ENCODE measurements around the gene GATA5. TPM values are rescaled to one million over a fixed set of nuclear protein-coding genes. Genes with fewer than 3 reads are reported as not detected.
A peak's percentile ranks its signal among the peaks of the same experiment; 100 is the strongest.

Gene GATA5
- total RNA-seq, 1 experiment from 2014 or later, result 0.96 TPM

DNA sequence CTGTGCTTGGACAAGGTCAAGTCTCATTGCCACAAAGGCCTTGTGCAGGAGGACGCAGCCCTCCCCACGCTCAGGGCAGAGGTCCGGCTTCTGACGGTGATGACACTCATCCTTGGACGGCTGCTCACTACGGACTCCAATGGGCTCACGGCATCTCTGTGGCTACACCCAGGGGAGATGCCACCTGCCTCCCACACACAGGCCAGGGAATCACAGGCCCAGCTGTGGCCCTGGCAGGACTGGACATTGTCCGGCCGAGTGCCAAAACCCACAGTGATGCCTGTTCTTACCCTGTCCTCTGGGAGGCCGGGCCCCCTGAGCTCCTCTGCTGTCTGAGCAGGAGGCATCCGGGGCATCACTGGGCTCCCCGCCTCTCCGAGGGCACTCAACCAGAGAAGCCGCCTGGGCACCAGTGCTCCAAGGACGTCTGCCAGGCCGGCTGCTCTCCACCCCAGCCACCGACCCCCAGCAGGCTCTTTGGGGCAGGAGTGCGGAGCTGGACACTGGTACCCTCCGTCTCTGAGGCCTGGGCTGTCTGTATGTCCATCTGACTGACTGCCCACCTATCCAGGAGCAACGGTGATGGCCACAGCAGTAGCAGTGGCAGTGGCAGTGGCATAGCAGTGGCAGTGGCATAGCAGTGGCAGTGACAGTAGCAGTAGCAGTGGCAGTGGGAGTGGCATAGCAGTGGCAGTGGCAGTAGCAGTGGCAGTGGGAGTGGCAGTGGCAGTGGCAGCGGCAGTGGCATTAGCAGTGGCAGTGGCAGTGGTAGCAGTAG is 50.3 kb downstream of the GATA5 start:
- no peak overlapping the region for H3K27ac ChIP-seq
- peaks cover 26% of the 10 kb centered on the region; the same call in 1 of the 2 replicates for H3F3A ChIP-seq (ENCODE audit: insufficient read depth, low read depth)
- TF ChIP-seq, protein P1, sequence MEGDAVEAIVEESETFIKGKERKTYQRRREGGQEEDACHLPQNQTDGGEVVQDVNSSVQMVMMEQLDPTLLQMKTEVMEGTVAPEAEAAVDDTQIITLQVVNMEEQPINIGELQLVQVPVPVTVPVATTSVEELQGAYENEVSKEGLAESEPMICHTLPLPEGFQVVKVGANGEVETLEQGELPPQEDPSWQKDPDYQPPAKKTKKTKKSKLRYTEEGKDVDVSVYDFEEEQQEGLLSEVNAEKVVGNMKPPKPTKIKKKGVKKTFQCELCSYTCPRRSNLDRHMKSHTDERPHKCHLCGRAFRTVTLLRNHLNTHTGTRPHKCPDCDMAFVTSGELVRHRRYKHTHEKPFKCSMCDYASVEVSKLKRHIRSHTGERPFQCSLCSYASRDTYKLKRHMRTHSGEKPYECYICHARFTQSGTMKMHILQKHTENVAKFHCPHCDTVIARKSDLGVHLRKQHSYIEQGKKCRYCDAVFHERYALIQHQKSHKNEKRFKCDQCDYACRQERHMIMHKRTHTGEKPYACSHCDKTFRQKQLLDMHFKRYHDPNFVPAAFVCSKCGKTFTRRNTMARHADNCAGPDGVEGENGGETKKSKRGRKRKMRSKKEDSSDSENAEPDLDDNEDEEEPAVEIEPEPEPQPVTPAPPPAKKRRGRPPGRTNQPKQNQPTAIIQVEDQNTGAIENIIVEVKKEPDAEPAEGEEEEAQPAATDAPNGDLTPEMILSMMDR (conservative IDR thresholded peaks at IDR 0.05), result no peak
- no peak overlapping the region for H3K4me2 ChIP-seq
- no peaks in the 10 kb centered on the region for H3K9me3 ChIP-seq (ENCODE audit: insufficient read depth, low read depth)
- peaks cover 42% of the 10 kb centered on the region for H3K4me1 ChIP-seq (replicated peaks; ENCODE audit: insufficient read depth)
- H3K9me2 ChIP-seq (ENCODE audit: insufficient read depth), result no peaks in the 10 kb centered on the region
- H3K27me3 ChIP-seq (ENCODE audit: insufficient read depth, low read depth), result no peaks in the 10 kb centered on the region
- H3K4me3 ChIP-seq, result no peak overlapping the region
- ChIA-PET POLR2A (ENCODE audit: unreplicated experiment) (interaction anchor here (0.5 kb wide), 1 partner anchor 612 kb away, joined by 4 read pairs; no protein-coding TSS in a partner anchor), CTCF (interaction anchor here (0.5 to 0.7 kb wide), 3 partner anchors 26 to 197 kb away, joined by 3 read pairs; no protein-coding TSS in a partner anchor)
- 0 out of 2 replicates have a peak, but pooled peaks cover 3% of the 10 kb centered on the region for H4K20me1 ChIP-seq (ENCODE audit: insufficient read depth)
- H3K36me3 ChIP-seq (ENCODE audit: low read depth), result no peaks in the 10 kb centered on the region
- no peaks in the 10 kb centered on the region; the same call in 1 of the 2 replicates for H3K79me2 ChIP-seq (ENCODE audit: low read depth)
- intact Hi-C loops (cut with micrococcal nuclease; ENCODE audit: unreplicated experiment), result loop anchor here (5.0 kb wide), 2 partner anchors 197 to 367 kb away; no protein-coding TSS in a partner anchor
- no TSS peak for BruUV-seq (replicated peaks)
- DNase-seq, result no peak
- no peak overlapping the region for H2AFZ ChIP-seq

DNA sequence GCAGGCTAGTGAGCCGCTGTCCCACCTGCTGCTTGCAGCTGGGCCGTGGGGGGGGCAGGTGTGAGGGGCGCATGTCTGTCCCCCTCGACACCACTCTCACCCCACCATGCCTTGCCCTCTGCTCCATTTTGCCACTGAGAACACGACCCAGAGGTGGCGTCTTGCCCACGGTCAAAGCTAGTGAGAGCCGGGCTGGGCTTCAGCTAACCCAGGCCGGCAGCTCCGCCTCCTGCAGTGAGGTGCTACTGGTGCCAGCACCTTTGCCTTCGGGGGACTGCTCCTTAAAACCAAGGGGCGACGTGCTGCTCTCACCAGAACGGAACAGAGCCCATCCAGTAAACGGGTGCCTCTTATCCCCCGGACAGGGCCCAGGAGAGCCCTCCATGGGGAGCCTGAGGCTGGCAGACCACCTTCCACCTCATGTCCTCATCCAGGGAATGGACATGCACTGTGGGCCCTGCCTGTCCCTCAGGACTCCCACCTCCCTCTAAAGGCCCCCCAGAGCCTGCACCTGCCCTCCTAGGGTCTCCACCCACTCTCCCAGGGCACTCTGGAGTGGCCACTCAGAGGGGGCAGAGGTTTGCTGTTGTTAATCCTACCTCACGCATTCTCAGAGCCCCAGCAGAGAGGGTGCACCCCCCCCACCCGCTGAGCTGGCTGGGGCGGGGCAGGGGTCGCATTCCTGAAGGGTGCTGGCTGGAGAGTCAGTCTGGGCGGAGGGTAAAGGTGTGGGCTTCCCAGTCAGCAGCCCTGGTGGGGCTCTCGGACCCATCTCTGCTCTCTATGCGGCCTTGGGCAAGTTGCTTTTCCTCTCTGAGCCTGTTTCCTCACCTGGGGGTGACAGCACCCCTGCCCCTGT is 51.3 kb downstream of the GATA5 start:
- peaks cover 28% of the 10 kb centered on the region; the same call in 1 of the 2 replicates for H3F3A ChIP-seq (ENCODE audit: insufficient read depth, low read depth)
- TF ChIP-seq EZH2 (IDR thresholded peaks at IDR 0.05; ENCODE audit: low read depth), result no peak
- TF ChIP-seq, protein P1 (conservative IDR thresholded peaks at IDR 0.05), result no peak
- no peaks in the 10 kb centered on the region for H3K36me3 ChIP-seq (ENCODE audit: low read depth)
- peak in 1 of 2 experiments; percentile 35 for DNase-seq
- H3K9me3 ChIP-seq (ENCODE audit: insufficient read depth, low read depth), result no peaks in the 10 kb centered on the region
- H3K4me2 ChIP-seq, result peak overlapping the region; percentile 35
- ChIA-PET CTCF (interaction anchor here (0.5 to 0.7 kb wide), 3 partner anchors 25 to 198 kb away, joined by 3 read pairs; no protein-coding TSS in a partner anchor), POLR2A (ENCODE audit: unreplicated experiment) (interaction anchor here (0.6 kb wide), 1 partner anchor 115 kb away, joined by 4 read pairs; no protein-coding TSS in a partner anchor)
- H3K9me2 ChIP-seq (ENCODE audit: insufficient read depth), result no peaks in the 10 kb centered on the region
- H3K27ac ChIP-seq, result no peak overlapping the region
- H3K4me1 ChIP-seq (replicated peaks; ENCODE audit: insufficient read depth), result peaks cover 42% of the 10 kb centered on the region
- H3K79me2 ChIP-seq (ENCODE audit: low read depth), result no peaks in the 10 kb centered on the region; the same call in 1 of the 2 replicates
- intact Hi-C loops (cut with micrococcal nuclease; ENCODE audit: unreplicated experiment), result loop anchor here (5.0 kb wide), 2 partner anchors 198 to 368 kb away; no protein-coding TSS in a partner anchor
- 0 out of 2 replicates have a peak, but pooled peaks cover 3% of the 10 kb centered on the region for H4K20me1 ChIP-seq (ENCODE audit: insufficient read depth)
- H3K27me3 ChIP-seq (ENCODE audit: insufficient read depth, low read depth), result no peaks in the 10 kb centered on the region
- no TSS peak for BruUV-seq (replicated peaks)
- no peak overlapping the region for H2AFZ ChIP-seq
- H3K4me3 ChIP-seq, result no peak overlapping the region

DNA sequence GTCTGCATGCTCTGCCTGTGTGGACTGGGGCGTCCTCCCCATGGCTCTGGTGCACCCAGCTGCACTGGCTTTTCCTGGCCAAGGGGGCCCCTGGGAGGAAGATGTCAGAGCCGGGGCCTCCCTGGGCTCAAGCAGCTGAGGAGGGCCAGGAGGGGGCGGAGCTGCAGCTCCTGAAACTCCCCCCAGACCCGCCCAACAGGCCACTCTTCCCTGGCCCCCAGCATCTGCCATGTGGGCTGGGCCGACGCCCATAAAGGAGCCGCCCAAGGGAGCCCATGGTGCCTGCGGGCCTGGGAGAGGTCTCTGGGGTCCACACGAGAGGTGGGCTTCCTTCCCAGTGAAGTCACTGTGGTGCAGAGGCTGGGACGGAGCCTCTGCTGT is 52.5 kb downstream of the GATA5 start:
- ChIA-PET CTCF (interaction anchor here (0.6 kb wide), 1 partner anchor 100 kb away, joined by 14 read pairs; no protein-coding TSS in a partner anchor), POLR2A (ENCODE audit: unreplicated experiment) (no interaction called here)
- no peak overlapping the region for H3K4me2 ChIP-seq
- H3K4me3 ChIP-seq, result no peak overlapping the region
- no peaks in the 10 kb centered on the region for H3K27me3 ChIP-seq (ENCODE audit: insufficient read depth, low read depth)
- no peak overlapping the region for H3K27ac ChIP-seq
- H2AFZ ChIP-seq, result no peak overlapping the region
- H3K9me2 ChIP-seq (ENCODE audit: insufficient read depth), result no peaks in the 10 kb centered on the region
- peaks cover 29% of the 10 kb centered on the region; the same call in 1 of the 2 replicates for H3F3A ChIP-seq (ENCODE audit: insufficient read depth, low read depth)
- H3K4me1 ChIP-seq (replicated peaks; ENCODE audit: insufficient read depth), result peaks cover 37% of the 10 kb centered on the region
- intact Hi-C loops (cut with micrococcal nuclease; ENCODE audit: unreplicated experiment), result no loop called here
- DNase-seq, result no peak
- no peaks in the 10 kb centered on the region; the same call in 1 of the 2 replicates for H3K79me2 ChIP-seq (ENCODE audit: low read depth)
- H3K36me3 ChIP-seq (ENCODE audit: low read depth), result no peaks in the 10 kb centered on the region
- TF ChIP-seq, protein P1 (conservative IDR thresholded peaks at IDR 0.05), result no peak
- no peak for TF ChIP-seq EZH2 (IDR thresholded peaks at IDR 0.05; ENCODE audit: low read depth)
- no TSS peak for BruUV-seq (replicated peaks)
- H3K9me3 ChIP-seq (ENCODE audit: insufficient read depth, low read depth), result no peaks in the 10 kb centered on the region
- H4K20me1 ChIP-seq (ENCODE audit: insufficient read depth), result 0 out of 2 replicates have a peak, but pooled peaks cover 3% of the 10 kb centered on the region

All from PC-9 (cell line).